ENCODE measurements around the gene COL5A2. TPM values are rescaled to one million over a fixed set of nuclear protein-coding genes. Genes with fewer than 3 reads are reported as not detected.

COL5A2 gene
- total and polyA plus RNA-seq, 2 experiments from 2014 or later = 252 to 974 TPM

DNA sequence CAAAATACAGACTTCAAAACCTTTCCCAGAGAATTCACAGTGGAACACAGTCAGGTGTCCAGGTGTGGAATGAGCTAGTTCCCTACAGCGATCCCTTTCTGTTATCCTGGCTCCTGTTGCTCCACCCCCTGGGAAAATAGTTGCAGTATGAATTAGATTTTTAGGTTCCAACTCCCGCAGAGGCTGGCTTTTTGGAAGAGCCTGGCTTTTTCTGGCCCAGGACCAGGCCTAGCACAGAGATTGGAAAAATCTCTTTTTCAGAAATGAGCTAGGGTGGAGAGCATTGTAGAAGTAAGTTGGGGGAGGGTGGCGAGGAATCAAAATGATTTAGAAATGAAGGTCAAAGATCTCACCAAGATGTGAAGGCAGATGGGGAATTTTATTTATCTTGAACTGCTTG is 27.1 kb downstream of the COL5A2 start:
- TF ChIP-seq EZH2phosphoT487 (IDR thresholded peaks at IDR 0.05; ENCODE audit: insufficient read depth, low read depth) (no peak), EZH2 (IDR thresholded peaks at IDR 0.05; ENCODE audit: insufficient read depth, poor library complexity, severe bottlenecking) (no peak)
- WGBS, 2 experiments (ENCODE audit: low coverage in 1 of 2, low lambda C conversion rate in 2 of 2, missing lambda C conversion rate in 2 of 2) = 24 to 31% methylated on average over 3 of the region's 3 CpGs
- Histone ChIP-seq H3F3A (ENCODE audit: insufficient read depth) (peaks cover 65% of the 10 kb centered on the region), H3K27ac (peak overlapping the region; percentile 74; the same call in 1 of the 2 replicates), H3K9me2 (ENCODE audit: insufficient read depth) (no peaks in the 10 kb centered on the region), H3K9ac (no peak overlapping the region), H3K27me3 (replicated peaks; ENCODE audit: insufficient read depth) (no peaks in the 10 kb centered on the region), H3K79me2 (ENCODE audit: insufficient read depth) (peaks cover 100% of the 10 kb centered on the region), H3K4me3 (no peak overlapping the region), H3K4me2 (ENCODE audit: unreplicated experiment) (peak overlapping the region; percentile 44), H3K36me3 (ENCODE audit: low read depth) (no peaks in the 10 kb centered on the region), H4K20me1 (ENCODE audit: insufficient read depth) (no peaks in the 10 kb centered on the region), H3K4me1 (ENCODE audit: insufficient read depth) (peaks cover 85% of the 10 kb centered on the region), H2AFZ (no peak overlapping the region), H3K9me3 (ENCODE audit: low read depth) (no peaks in the 10 kb centered on the region)
- in situ Hi-C loops (cut with MboI) = no loop called here
- no peak for DNase-seq

GRCh38 chr2:189151906-189152305 is 27.7 kb downstream of the COL5A2 start:
- peaks cover 68% of the 10 kb centered on the region for H3F3A ChIP-seq (ENCODE audit: insufficient read depth)
- no peak overlapping the region for H3K4me3 ChIP-seq
- DNase-seq = peak; percentile 48
- H3K79me2 ChIP-seq (ENCODE audit: insufficient read depth) = peaks cover 100% of the 10 kb centered on the region
- peaks cover 85% of the 10 kb centered on the region for H3K4me1 ChIP-seq (ENCODE audit: insufficient read depth)
- no peaks in the 10 kb centered on the region for H3K9me2 ChIP-seq (ENCODE audit: insufficient read depth)
- H3K4me2 ChIP-seq (ENCODE audit: unreplicated experiment) = peak overlapping the region; percentile 44
- peak overlapping the region; percentile 74 for H3K27ac ChIP-seq
- no peak overlapping the region for H3K9ac ChIP-seq
- in situ Hi-C loops (cut with MboI) = no loop called here
- H3K27me3 ChIP-seq (replicated peaks; ENCODE audit: insufficient read depth) = no peaks in the 10 kb centered on the region
- TF ChIP-seq EZH2phosphoT487 (IDR thresholded peaks at IDR 0.05; ENCODE audit: insufficient read depth, low read depth) (no peak), EZH2 (IDR thresholded peaks at IDR 0.05; ENCODE audit: insufficient read depth, poor library complexity, severe bottlenecking) (no peak)
- no peak overlapping the region for H2AFZ ChIP-seq
- H3K36me3 ChIP-seq (ENCODE audit: low read depth) = no peaks in the 10 kb centered on the region
- no peaks in the 10 kb centered on the region for H4K20me1 ChIP-seq (ENCODE audit: insufficient read depth)
- H3K9me3 ChIP-seq (ENCODE audit: low read depth) = no peaks in the 10 kb centered on the region

DNA sequence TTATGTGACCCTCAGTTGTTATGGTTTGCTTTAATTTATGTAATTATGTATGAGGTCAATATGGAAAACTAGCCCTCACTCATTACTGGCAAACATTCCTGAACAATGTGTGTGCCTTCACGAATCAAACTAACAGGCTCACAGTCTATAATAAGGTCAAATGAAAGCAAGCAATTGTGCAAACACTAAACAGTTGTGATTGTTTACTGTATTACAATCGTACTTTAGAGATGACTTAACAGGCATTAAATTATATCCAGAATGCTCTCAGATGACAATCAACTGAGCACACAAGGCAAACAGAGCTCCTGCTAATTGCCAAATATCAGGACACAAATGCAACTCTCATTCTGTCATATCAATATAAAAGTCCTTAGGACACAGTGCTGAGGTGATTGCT is 29.5 kb downstream of the COL5A2 start:
- DNase-seq = peak; percentile 80
- no peaks in the 10 kb centered on the region for H3K9me2 ChIP-seq (ENCODE audit: insufficient read depth)
- peak overlapping the region; percentile 74 for H3K27ac ChIP-seq
- WGBS, 2 experiments (ENCODE audit: low coverage in 1 of 2, low lambda C conversion rate in 2 of 2, missing lambda C conversion rate in 2 of 2) = 0% methylated on average over 2 of the region's 2 CpGs
- H3K79me2 ChIP-seq (ENCODE audit: insufficient read depth) = peaks cover 100% of the 10 kb centered on the region
- H2AFZ ChIP-seq = no peak overlapping the region
- no peaks in the 10 kb centered on the region for H4K20me1 ChIP-seq (ENCODE audit: insufficient read depth)
- peaks cover 81% of the 10 kb centered on the region for H3F3A ChIP-seq (ENCODE audit: insufficient read depth)
- no peaks in the 10 kb centered on the region for H3K9me3 ChIP-seq (ENCODE audit: low read depth)
- in situ Hi-C loops (cut with MboI) = no loop called here
- no peaks in the 10 kb centered on the region for H3K27me3 ChIP-seq (replicated peaks; ENCODE audit: insufficient read depth)
- H3K36me3 ChIP-seq (ENCODE audit: low read depth) = no peaks in the 10 kb centered on the region
- TF ChIP-seq EZH2phosphoT487 (IDR thresholded peaks at IDR 0.05; ENCODE audit: insufficient read depth, low read depth) = no peak
- no peak for TF ChIP-seq EZH2 (IDR thresholded peaks at IDR 0.05; ENCODE audit: insufficient read depth, poor library complexity, severe bottlenecking)
- 0 out of 2 replicates have a peak overlapping the region, but pooled peaks have one; percentile 7 for H3K4me3 ChIP-seq
- peak overlapping the region; percentile 46 for H3K4me2 ChIP-seq (ENCODE audit: unreplicated experiment)
- peaks cover 87% of the 10 kb centered on the region for H3K4me1 ChIP-seq (ENCODE audit: insufficient read depth)
- H3K9ac ChIP-seq = peak overlapping the region; percentile 14

- peaks cover 87% of the 10 kb centered on the region for H3F3A ChIP-seq (ENCODE audit: insufficient read depth)
- no peak overlapping the region for H3K4me2 ChIP-seq (ENCODE audit: unreplicated experiment)
- DNase-seq = no peak
- in situ Hi-C loops (cut with MboI) = no loop called here
- H3K36me3 ChIP-seq (ENCODE audit: low read depth) = no peaks in the 10 kb centered on the region
- no peak overlapping the region for H2AFZ ChIP-seq
- no peak overlapping the region for H3K4me3 ChIP-seq
- 97 to 100% methylated on average over 1 of the region's 1 CpG for WGBS, 2 experiments (ENCODE audit: low coverage in 1 of 2, low lambda C conversion rate in 2 of 2, missing lambda C conversion rate in 2 of 2)
- no peak overlapping the region for H3K9ac ChIP-seq
- H3K27ac ChIP-seq = peak overlapping the region; percentile 74
- H3K27me3 ChIP-seq (replicated peaks; ENCODE audit: insufficient read depth) = no peaks in the 10 kb centered on the region
- peaks cover 96% of the 10 kb centered on the region for H3K4me1 ChIP-seq (ENCODE audit: insufficient read depth)
- no peaks in the 10 kb centered on the region for H3K9me2 ChIP-seq (ENCODE audit: insufficient read depth)
- no peaks in the 10 kb centered on the region for H3K9me3 ChIP-seq (ENCODE audit: low read depth)
- TF ChIP-seq EZH2 (IDR thresholded peaks at IDR 0.05; ENCODE audit: insufficient read depth, poor library complexity, severe bottlenecking) (no peak), EZH2phosphoT487 (IDR thresholded peaks at IDR 0.05; ENCODE audit: insufficient read depth, low read depth) (no peak)
- H3K79me2 ChIP-seq (ENCODE audit: insufficient read depth) = peaks cover 99% of the 10 kb centered on the region
- H4K20me1 ChIP-seq (ENCODE audit: insufficient read depth) = no peaks in the 10 kb centered on the region
Observed at GRCh38 chr2:189147989-189148388, 31.6 kb downstream of the COL5A2 start.

- H3K27me3 ChIP-seq (replicated peaks; ENCODE audit: insufficient read depth) = no peaks in the 10 kb centered on the region
- no peak overlapping the region for H3K4me3 ChIP-seq
- no peak for TF ChIP-seq EZH2 (IDR thresholded peaks at IDR 0.05; ENCODE audit: insufficient read depth, poor library complexity, severe bottlenecking)
- TF ChIP-seq EZH2phosphoT487 (IDR thresholded peaks at IDR 0.05; ENCODE audit: insufficient read depth, low read depth) = no peak
- no peak overlapping the region for H2AFZ ChIP-seq
- H3K9me3 ChIP-seq (ENCODE audit: low read depth) = no peaks in the 10 kb centered on the region
- no peaks in the 10 kb centered on the region for H3K9me2 ChIP-seq (ENCODE audit: insufficient read depth)
- 64 to 73% methylated on average over 2 of the region's 2 CpGs for WGBS, 2 experiments (ENCODE audit: low coverage in 1 of 2, low lambda C conversion rate in 2 of 2, missing lambda C conversion rate in 2 of 2)
- peak overlapping the region; percentile 78 for H3K4me2 ChIP-seq (ENCODE audit: unreplicated experiment)
- no peaks in the 10 kb centered on the region for H3K36me3 ChIP-seq (ENCODE audit: low read depth)
- H3F3A ChIP-seq (ENCODE audit: insufficient read depth) = peaks cover 91% of the 10 kb centered on the region
- peaks cover 94% of the 10 kb centered on the region for H3K4me1 ChIP-seq (ENCODE audit: insufficient read depth)
- peaks cover 99% of the 10 kb centered on the region for H3K79me2 ChIP-seq (ENCODE audit: insufficient read depth)
- H4K20me1 ChIP-seq (ENCODE audit: insufficient read depth) = no peaks in the 10 kb centered on the region
- H3K27ac ChIP-seq = peak overlapping the region; percentile 74
- peak; percentile 80 for DNase-seq
- in situ Hi-C loops (cut with MboI) = no loop called here
- H3K9ac ChIP-seq = peak overlapping the region; percentile 2; the same call in 1 of the 2 replicates
Observed at GRCh38 chr2:189147361-189147760, 32.2 kb downstream of the COL5A2 start.
